ENCODE measurements around the gene MAP7.
"Not testable (repeated sequence)": the region's sequence is repeated elsewhere in the genome, so short reads cannot be mapped to it uniquely, and the experiment has no call there.

Gene MAP7

DNA sequence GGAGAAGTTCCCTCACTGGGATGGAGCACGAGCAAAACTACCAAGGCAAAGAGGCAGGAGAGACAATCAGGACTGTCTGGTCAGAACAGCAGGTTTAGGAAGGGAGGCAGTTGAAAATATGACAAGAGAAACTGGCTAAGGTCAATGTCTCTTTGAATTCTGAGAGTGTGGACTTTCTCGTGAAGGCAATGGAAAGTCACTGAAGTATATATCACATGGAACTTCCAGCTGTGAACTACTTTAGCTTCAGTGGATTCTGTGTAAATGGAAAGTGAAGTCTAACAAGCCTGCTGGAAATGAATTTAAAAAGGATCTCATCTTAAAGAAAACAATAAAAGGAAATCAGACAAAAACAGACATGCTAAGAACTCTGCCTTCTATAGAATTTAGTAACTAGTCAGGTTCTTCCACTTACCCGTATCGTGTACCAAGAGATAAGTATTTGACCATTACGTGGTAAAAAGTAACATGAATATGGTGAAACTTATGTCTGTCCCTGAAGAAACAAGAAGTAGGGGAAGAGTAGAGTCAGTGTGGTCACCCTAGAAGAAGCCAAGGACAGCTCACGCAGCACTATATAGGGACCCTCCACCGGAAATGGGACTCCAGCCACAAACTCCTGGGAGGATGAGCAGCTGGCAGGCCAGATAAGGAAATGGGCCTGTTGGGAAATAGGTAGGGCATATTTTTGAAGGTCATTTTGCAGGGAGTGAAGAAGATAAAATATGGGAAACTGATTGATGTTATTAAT is 123.4 kb downstream of the MAP7 start:
- no peak for DNase-seq (ENCODE audit: low read depth in 1 of 2, low spot score in 1 of 2)

DNA sequence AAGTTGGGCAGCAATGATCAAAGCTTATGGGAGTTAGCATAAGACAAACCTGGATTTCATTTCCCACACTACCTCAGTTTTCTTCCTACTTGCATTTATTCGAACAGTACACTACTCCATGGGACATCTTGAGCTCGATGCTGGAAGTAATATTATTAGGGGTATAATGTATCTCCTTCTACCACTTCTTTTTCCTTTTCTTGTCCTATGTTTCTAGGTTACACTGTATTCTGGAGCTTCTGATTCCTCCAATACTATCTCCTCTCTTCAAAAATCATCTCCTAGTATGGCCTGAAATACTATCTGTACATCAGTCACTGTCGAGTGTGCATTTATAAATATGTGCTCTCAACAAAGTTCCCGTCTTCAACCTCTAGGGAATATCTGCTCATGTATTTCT is 124.4 kb downstream of the MAP7 start:
- no peak for DNase-seq (ENCODE audit: low read depth in 1 of 2, low spot score in 1 of 2)

DNA sequence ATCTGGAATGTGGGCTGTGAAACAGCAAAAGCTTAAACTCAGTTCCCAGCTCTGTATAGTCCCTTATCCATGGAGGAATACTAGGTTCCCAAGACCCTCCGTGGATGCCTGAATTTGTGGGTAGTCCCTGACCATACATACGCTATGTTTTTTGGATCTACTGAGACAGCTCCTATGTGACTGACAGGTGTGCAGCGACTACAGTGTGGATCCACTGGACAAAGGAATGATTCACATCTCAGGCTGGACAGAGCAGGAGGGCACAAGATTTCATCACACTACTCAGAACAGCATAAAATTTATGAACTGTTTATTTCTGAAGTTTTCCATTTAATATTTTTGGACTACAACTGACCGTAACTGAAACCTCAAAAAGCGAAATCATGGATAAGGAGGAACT is 125.3 kb downstream of the MAP7 start:
- DNase-seq (ENCODE audit: low read depth in 1 of 2, low spot score in 1 of 2) = no peak

DNA sequence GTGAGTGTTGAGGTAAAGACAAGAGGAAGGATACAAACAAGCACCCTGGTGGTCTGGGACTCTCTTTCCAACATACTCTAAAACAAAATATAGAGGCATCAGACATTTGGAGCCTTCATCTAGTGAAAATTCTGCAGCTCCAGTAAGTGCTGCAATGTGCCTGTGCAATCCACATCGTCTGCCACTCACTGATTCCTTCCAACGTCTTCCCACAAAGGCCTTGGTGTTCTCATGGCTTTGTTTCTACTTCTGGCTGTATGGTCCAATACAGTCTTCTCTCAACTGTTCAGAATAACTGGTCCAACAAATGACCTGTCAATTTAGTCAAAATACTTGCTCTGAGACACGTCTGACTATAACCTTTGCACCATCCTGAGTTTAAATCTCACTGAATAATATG is 125.8 kb downstream of the MAP7 start:
- DNase-seq (ENCODE audit: low read depth in 1 of 2, low spot score in 1 of 2) = no peak

DNA sequence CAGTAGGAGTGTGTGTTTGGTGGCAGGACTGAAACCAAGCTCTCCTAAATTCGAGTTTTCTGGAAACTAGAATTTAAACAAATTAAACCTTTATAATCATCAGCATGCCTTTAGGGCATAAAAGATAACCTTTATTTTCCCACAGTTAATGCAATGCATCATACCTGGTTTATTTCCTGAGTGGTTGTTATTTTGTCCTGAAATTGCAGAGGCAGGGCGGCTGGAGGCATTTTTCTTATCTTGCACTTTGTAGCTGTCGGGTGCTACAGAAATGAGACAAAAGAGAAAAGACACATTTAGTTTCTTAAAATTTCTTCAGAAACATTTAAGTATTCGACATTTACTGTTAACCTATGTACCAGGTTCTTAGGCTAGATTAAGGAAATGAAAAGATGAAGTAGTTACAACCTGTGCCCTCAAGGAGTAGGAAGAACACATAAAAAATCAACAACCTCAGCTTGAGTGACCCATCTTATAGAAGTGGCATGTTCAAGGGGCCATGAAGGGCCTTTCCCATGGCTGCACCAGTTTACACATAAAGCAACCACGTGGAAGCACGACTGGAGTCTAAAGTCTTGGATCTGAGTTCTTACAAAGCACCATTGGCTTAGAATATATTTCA is 128.6 kb downstream of the MAP7 start:
- no peak for DNase-seq (ENCODE audit: low read depth in 1 of 2, low spot score in 1 of 2)

DNA sequence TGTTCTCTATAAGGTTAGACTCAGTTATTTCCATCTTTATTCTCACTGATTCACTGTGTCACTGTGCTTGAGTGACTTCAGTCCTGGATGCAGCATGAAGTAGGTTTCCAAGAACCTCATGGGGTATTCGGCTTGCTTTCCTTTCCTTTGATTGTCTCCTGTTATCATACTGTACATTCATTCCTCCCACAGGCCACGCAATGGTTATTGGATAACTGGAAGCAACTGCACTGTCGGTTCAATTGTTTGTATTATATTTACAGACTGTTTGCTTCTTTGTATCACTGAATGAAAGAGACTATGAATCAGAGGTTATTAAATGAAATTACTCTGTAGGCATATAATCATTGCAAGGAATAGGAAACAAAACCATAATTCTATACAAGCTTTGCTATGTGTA is 129.4 kb downstream of the MAP7 start:
- DNase-seq (ENCODE audit: low read depth in 1 of 2, low spot score in 1 of 2) = no peak

DNA sequence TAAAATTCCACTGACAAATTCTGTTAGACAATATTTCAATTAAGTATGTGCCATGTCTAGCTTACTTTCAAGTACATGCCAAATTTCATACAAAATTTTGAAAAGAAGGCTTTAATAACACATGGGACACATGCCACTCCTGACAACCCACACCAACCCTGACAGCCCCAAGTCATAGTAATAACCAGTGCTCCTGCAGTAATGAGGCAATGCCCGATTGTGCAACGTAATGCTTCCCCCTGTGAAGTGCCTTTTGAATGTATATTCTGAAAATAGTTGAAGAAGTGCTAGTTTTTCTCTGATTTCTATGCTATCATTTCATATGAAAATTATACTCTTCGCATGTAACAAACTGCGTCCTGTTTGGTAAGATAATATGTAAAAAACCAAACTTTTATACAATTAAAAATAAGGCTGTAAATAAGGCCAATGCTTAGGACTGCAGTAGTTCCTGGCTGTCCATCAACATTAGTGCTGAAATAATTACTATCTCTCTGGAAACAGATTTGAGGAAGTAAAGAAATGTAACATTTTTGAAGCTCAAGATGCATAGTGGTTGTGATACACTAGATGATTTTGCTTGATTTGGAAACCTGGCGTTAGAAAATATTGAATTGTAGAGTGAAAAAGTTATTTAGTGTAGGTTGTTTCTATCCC is 134.7 kb downstream of the MAP7 start:
- no peak for DNase-seq (ENCODE audit: low read depth in 1 of 2, low spot score in 1 of 2)

DNA sequence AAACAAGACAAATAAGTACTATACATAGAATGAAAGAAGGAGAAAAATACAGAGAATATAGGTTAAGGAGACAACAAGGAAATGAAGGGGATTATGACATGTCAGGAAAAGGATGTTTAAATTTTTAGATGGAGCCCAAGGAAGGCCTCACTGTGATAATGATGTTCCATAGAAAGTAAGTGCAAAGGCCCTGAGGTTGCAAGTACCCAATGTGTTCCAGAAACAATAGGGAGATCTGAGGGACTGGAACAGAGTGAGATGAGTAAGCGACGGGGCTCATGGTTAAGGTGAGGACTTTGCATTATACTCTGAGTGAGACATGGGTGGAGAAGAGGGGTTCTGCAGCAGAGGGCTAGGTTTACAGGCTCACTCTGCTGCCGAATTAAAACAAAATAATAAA is 137.8 kb downstream of the MAP7 start:
- DNase-seq (ENCODE audit: low read depth in 1 of 2, low spot score in 1 of 2) = no peak

DNA sequence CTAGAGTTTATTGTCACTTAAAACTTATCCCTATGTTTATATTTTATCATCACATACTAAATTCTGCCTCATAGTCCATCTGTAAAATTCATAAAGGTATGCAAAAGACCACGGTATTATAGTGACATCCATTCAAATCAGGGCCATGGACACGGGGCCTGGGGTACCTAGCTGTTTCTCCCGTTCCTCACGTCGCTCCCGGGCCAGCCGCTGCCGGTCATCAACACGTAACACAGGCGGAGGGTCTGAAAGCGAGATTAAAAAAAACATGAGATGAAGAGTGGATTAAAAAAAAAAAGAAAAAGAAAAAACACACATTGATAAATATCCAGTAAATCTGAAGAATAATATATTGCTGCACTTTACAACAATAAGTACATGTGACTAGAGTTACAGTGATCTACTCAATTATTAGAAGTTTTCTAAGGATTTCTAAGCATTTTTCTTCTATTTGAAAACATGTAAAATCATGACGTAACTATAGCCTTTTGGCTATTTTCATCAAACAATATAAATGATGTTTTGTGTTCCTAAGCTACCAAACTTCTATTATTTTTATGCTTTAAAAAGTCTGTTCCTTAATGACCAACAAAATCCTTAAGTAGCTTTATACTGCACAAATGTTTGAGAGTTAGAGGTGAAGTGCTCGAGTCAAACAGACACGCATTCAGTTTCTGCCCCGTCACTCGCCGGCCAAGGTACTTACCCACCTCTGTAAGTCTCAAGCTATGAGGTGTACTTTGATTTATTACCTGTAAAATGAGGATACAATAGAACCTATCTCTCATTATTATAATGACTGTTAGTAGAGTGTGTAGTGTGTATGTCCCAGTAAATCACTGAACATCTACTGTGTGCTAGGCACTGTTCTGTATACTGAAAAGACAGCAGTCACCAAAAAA is 138.5 kb downstream of the MAP7 start:
- DNase-seq (ENCODE audit: low read depth in 1 of 2, low spot score in 1 of 2) = no peak

DNA sequence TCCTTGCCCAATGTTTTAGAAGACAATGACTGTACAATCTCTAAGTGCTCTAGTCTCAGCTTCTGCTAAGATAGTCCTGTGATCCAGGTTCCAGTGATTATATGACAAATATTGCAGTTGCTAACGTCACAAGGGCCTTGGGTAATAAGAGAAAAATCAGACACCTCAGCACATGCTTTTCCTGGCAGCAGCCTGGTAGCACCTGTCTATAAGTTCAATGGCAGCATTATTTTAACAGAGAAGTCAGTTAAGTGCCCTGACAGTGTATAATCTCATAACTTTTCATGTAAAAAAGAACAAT is 139.2 kb downstream of the MAP7 start:
- no peak for DNase-seq (ENCODE audit: low read depth in 1 of 2, low spot score in 1 of 2)

DNA sequence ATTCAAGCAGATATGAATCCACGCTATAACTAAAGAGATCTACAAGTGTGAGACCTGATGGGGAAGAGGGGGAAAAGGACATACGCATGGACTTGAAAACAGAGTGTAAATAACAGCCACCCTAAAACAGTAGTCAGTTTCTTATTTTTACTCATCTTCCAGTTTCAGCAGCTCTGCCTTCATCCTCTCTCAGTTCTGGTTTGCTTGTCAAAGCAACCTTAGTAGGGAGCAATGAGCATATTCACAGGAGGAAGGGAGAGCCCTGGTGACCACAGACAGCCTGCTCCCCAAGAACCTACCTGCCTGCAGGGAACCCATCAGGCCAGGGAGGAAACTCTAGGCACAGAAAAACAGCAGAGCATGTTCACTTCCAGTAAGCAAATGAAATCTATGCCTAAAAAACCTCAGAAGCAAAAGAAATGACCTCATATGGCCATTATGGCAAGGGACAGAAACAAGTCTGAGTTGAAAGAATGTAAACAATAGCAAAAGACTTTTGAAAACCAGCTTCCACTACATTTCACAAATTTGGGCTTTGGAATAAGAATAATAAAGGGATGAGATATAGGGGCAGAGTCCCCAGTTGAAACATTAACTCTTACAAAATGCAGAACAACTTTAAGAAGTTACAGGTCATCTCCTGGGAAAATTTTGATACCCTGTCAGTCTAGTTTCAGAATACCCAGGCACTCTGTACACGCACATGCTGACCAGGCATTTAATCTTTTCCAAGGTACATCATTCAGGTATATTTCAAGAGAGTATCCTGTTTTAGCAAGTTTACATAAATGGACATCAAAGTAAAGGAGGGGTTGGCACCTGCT is 139.8 kb downstream of the MAP7 start:
- no peak for DNase-seq (ENCODE audit: low read depth in 1 of 2, low spot score in 1 of 2)

DNA sequence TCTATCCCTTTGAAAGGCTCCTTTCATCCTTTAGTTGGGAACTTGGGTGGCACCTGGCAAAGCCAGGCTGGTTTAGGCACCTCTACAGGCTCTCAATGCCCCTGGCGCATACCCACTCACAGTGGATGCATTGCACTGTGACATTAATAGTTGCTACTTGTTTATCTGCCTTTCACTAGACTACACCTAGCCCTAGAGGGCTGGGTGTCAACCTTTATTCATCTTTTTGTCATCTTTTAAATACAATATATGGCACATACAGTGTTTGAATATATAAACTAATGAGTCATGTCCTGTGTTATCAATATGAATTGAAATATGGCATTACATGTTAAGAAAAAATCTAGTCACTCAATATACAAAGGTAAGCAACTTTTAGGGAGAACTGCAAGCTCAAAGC is 140.6 kb downstream of the MAP7 start:
- DNase-seq (ENCODE audit: low read depth in 1 of 2, low spot score in 1 of 2) = no peak

DNA sequence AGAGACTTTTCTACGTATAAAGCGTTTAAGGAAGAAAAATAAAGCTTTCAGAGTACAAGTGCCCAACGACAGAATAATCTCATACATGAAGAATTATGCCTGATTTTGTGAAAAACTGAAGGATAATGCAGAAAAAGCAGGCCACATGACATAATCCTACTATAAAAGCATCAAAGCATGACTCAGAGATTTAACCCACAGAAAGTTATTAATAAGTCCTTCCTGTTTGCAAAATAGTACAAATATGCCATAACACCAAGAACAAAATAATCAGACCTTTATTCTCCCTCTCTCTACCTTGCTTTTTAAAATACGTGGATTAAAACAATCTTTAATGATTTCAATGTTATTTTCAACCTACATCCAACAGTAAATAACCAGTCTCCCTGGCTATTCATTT is 142.0 kb downstream of the MAP7 start:
- no peak for DNase-seq (ENCODE audit: low read depth in 1 of 2, low spot score in 1 of 2)

DNA sequence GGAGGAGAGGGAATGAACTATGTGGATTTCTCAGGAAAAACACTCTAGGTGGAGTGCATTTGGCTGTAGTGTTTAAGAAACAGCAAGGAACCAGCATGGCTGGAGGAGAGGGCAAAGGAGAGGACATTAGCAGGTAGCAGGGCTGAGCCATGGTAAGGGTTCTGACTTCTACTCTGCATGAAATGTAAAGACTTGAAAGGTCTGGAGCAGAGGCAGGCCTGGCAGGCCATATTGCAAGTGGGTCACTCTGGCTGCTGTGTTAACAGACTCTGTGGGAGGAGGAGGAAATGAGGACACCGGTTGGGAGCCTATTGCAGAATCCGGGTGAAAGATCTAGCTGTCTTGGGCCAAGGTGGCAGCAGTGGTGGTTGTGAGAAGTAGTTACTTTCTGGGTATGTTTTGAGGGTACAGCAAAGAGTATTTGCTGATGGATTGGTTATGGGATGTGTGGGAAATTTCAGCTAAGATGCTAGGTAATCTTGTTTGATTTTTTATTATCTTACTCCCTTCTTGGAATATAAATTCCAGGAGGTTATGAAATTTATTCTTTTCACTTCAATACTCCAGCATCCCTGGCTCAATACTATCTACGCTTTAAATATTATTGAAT is 144.7 kb downstream of the MAP7 start:
- DNase-seq (ENCODE audit: low read depth in 1 of 2, low spot score in 1 of 2) = no peak

DNA sequence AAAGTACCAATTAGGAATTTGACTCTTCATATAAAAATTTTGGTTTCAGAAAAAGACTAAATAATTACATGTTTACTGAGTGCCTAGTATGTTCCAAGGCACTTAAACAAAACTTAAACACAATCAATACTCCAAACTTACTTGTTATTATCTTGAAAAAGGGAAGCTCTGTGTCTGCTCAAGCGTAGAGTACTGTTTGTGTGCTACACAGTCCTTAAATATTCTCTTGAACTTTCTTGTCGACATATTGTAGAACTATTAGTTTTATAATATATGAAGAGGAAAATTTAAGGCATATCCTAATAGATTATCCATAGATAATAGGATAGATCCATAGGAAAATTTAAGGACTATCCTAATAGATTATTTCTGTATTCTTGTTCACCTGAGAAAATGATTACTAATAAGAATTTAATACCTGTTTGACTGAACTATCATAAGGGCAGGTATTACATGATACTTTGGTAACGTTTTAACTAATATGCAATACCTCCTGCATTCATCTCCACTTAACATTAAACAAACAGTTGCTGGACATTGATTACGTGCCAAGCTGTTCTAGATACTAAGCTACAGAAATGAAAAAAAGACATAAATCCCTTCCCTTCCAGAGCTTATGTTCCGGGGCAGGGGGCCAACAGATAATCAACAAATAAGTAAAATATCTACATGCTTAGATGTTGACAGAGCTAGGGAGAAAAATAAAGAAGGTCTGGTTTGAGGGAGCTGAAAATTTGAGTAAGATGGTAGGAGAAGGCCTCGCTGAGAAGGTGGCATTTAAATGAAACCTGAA is 145.4 kb downstream of the MAP7 start:
- no peak for DNase-seq (ENCODE audit: low read depth in 1 of 2, low spot score in 1 of 2)

DNA sequence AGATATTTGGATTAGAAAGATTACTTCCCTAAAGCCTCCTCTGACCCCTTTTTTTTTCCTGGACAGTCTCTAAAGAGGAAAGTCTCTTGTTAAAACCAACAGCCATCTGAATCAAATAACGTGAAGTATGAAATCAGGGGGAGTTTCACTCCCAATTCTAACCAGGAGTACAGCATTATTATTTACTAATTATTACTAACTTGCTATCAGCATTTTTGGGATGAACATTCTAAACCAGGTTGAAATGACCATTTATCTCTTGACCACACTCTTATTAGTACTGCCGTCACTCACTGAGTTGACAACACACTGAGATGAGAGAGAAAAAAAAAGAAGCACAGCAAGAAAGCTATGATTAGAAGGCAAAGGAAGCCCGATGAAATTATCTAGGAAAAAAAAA is 146.2 kb downstream of the MAP7 start:
- no peak for DNase-seq (ENCODE audit: low read depth in 1 of 2, low spot score in 1 of 2)

DNA sequence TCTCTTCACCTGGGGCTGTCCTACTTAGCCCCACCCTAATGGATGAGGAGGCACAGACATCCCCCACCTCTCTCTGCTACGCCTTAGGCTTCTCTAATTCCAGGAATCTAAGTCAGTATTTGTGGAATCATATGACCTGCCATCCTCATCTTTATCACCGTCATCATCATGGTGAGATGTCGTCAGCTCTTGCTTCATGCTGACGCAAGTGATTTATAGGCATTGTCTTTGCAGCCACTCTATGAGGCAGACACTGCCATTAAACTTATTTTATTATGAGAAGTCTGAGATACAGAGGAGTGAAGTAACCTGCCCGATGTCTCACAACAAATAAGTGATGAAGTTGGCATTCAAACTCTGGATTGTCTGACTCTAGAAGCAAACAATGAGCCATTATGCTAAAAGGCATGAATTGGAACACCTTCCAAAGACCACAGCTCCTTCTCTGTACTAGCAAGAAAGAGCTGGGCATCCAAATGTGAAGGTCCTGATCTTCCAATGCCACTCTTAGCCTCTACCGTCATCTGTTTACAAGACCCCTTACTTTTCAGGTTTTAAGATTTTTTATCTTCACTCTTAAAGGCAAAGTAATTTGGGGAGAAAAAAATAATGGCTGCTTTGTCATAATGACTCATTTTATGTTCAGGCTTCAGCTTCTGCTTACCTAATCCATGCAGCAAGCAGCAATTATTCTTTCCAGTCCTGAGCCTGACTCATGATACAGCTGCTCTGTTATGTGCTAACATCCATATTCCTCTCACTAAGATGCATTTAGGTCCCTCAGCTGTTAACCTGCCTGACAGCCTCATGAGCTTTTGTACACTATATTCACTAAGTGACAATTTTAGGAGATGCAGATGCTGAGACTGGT is 146.9 kb downstream of the MAP7 start:
- DNase-seq (ENCODE audit: low read depth in 1 of 2, low spot score in 1 of 2) = no peak

DNA sequence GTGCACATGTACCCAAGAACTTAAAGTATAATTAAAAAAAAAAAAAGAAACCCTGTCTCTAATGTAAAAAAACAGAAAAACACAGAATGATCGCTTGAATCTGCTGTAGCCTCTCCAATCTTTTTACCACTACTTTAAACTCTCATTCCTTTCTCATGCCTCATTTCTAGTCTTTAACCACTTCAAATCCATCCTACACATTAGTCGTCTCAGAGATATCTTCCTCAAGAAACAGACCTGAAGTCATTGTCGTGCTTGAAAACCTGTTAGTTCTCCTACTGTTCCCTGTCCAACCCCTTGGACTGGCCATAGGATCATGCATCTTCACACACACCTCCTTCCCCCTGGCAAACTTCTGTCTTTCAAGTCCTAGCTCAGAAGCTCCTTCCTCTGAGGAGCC is 148.5 kb downstream of the MAP7 start:
- DNase-seq (ENCODE audit: low read depth in 1 of 2, low spot score in 1 of 2) = no peak

DNA sequence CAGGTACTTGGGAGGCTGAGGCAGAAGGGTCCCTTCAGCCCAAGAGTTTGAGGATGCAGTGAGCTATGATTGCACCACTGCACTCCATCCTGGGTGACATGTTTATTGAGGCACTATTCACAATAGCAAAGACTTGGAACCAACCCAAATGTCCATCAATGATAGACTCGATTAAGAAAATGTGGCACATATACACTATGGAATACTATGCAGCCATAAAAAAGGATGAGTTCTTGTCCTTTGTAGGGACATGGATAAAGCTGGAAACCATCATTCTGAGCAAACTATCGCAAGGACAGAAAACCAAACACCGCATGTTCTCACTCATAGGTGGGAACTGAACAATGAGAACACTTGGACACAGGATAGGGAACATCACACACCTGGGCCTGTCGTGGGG is 149.0 kb downstream of the MAP7 start:
- not testable (repeated sequence) for DNase-seq (ENCODE audit: low read depth in 1 of 2, low spot score in 1 of 2)

All from activated T-helper 1 cell treated with anti-CD3 and anti-CD28 coated beads, Interleukin-2, amount 50 U/mL, for 16 hours (primary cell).